Measurements from ENCODE around the gene YJU2. TPM values are rescaled to one million over a fixed set of nuclear protein-coding genes. Genes with fewer than 3 reads are reported as not detected.

Gene YJU2
- 10 to 100 TPM; 22.8 to 31.0 (median 29.0) TPM for polyA plus RNA-seq
- long read RNA-seq, donor 1 = 0 reads
- long read RNA-seq, donor 2, partial matches to known transcripts = 12 of 19 reads
- long read RNA-seq, donor 2, other reads (novel, unspliced or antisense) = 6 of 19 reads
- long read RNA-seq, donor 3, partial matches to known transcripts = 15 of 27 reads
- long read RNA-seq, donor 3, other reads (novel, unspliced or antisense) = 9 of 27 reads
- long read RNA-seq, donor 4 = 0 reads
- long read RNA-seq, donor 5, partial matches to known transcripts = 0 of 2 reads
- long read RNA-seq, donor 5, other reads (novel, unspliced or antisense) = 0 of 2 reads
- long read RNA-seq, donor 6, partial matches to known transcripts = 0 of 3 reads
- long read RNA-seq, donor 6, other reads (novel, unspliced or antisense) = 0 of 3 reads
- long read RNA-seq, donor 7, transcript YJU2-201 (8 exons, 1,434 nt) = major isoform, 9 of 9 reads
- long read RNA-seq, donor 7, partial matches to known transcripts = 0 of 9 reads
- long read RNA-seq, donor 7, other reads (novel, unspliced or antisense) = 0 of 9 reads
- long read RNA-seq, donor 8, partial matches to known transcripts = 0 of 2 reads
- long read RNA-seq, donor 8, other reads (novel, unspliced or antisense) = 0 of 2 reads
- long read RNA-seq, donor 9, partial matches to known transcripts = 0 of 4 reads
- long read RNA-seq, donor 9, other reads (novel, unspliced or antisense) = 0 of 4 reads
- long read RNA-seq, donor 10, transcript YJU2-201 (8 exons, 1,434 nt) = major isoform, 8 of 146 reads
- long read RNA-seq, donor 10, partial matches to known transcripts = 116 of 146 reads
- long read RNA-seq, donor 10, other reads (novel, unspliced or antisense) = 22 of 146 reads

GRCh38 chr19:4246767-4247593 is at the start of gene YJU2:
Gene YJU2, plus strand, starts transcription at chr19:4247080. Its CDS starts 67 bp downstream, at chr19:4247147.
- H3K27ac ChIP-seq (ENCODE audit: low read depth in 1 of 3, low read length in 2 of 3) = peak within 1 kb of the TSS; percentile 95 to 99 (median 95)
- H3K4me1 ChIP-seq (ENCODE audit: control insufficient read depth in 3 of 3, insufficient read depth in 2 of 3, low read depth in 1 of 3, low read length in 2 of 3) = peaks cover 0 to 7% (median 0%) of the 10 kb centered on the region in 3 donors
- peaks cover 0 to under 1% of the 10 kb centered on the region in 2 donors for H3K9me3 ChIP-seq (ENCODE audit: control insufficient read depth in 2 of 2, insufficient read depth in 1 of 2, low read depth in 1 of 2, low read length in 1 of 2)
- peak within 1 kb of the TSS; percentile 51 to 71 (median 61) for H3K4me3 ChIP-seq (ENCODE audit: low read depth in 1 of 3, low read length in 3 of 3)
- 0 to 1% (median 1%) methylated on average over 41 to 45 of the region's 45 CpGs for WGBS, 3 donors
- DNase-seq (peak; percentile 100), FAIRE-seq (no peak)
- H3K27me3 ChIP-seq (ENCODE audit: control insufficient read depth in 3 of 3, insufficient read depth in 3 of 3, low read length in 3 of 3) = no peaks in the 10 kb centered on the region
- peaks cover 6 to 38% (median 7%) of the 10 kb centered on the region in 3 donors for H3K36me3 ChIP-seq (ENCODE audit: control insufficient read depth in 3 of 3, insufficient read depth in 2 of 3, low read depth in 1 of 3, low read length in 3 of 3)

- FAIRE-seq = no peak
- Histone ChIP-seq H3K27ac (ENCODE audit: low read depth in 1 of 3, low read length in 2 of 3) (no peak overlapping the region), H3K9me3 (ENCODE audit: control insufficient read depth in 2 of 2, insufficient read depth in 1 of 2, low read depth in 1 of 2, low read length in 1 of 2) (peaks cover 0 to 4% of the 10 kb centered on the region in 2 donors), H3K36me3 (ENCODE audit: control insufficient read depth in 3 of 3, insufficient read depth in 2 of 3, low read depth in 1 of 3, low read length in 3 of 3) (no peaks in the 10 kb centered on the region), H3K27me3 (ENCODE audit: control insufficient read depth in 3 of 3, insufficient read depth in 3 of 3, low read length in 3 of 3) (peaks cover 0 to 56% (median 30%) of the 10 kb centered on the region in 3 donors), H3K4me3 (ENCODE audit: low read depth in 1 of 3, low read length in 3 of 3) (no peak overlapping the region), H3K4me1 (ENCODE audit: control insufficient read depth in 3 of 3, insufficient read depth in 2 of 3, low read depth in 1 of 3, low read length in 2 of 3) (no peaks in the 10 kb centered on the region)
- 86 to 87% (median 86%) methylated on average over 5 of the region's 5 CpGs for WGBS, 3 donors
- DNase-seq = no peak
Measured at GRCh38 chr19:4197228-4197624, 49.7 kb upstream of the YJU2 start.

GRCh38 chr19:4197625-4198466 is 49.0 kb upstream of the YJU2 start:
- DNase-seq (no peak), FAIRE-seq (no peak)
- no peaks in the 10 kb centered on the region for H3K36me3 ChIP-seq (ENCODE audit: control insufficient read depth in 3 of 3, insufficient read depth in 2 of 3, low read depth in 1 of 3, low read length in 3 of 3)
- no peak overlapping the region for H3K27ac ChIP-seq (ENCODE audit: low read depth in 1 of 3, low read length in 2 of 3)
- H3K27me3 ChIP-seq (ENCODE audit: control insufficient read depth in 3 of 3, insufficient read depth in 3 of 3, low read length in 3 of 3) = peaks cover 0 to 56% (median 30%) of the 10 kb centered on the region in 3 donors
- no peak overlapping the region for H3K4me3 ChIP-seq (ENCODE audit: low read depth in 1 of 3, low read length in 3 of 3)
- no peaks in the 10 kb centered on the region for H3K4me1 ChIP-seq (ENCODE audit: control insufficient read depth in 3 of 3, insufficient read depth in 2 of 3, low read depth in 1 of 3, low read length in 2 of 3)
- H3K9me3 ChIP-seq (ENCODE audit: control insufficient read depth in 2 of 2, insufficient read depth in 1 of 2, low read depth in 1 of 2, low read length in 1 of 2) = peaks cover 0 to 4% of the 10 kb centered on the region in 2 donors
- WGBS, 3 donors = 14 to 38% (median 28%) methylated on average over 33 to 70 of the region's 70 CpGs

- FAIRE-seq (no peak), DNase-seq (no peak)
- H3K36me3 ChIP-seq (ENCODE audit: control insufficient read depth in 3 of 3, insufficient read depth in 2 of 3, low read depth in 1 of 3, low read length in 3 of 3) = no peaks in the 10 kb centered on the region
- no peaks in the 10 kb centered on the region for H3K4me1 ChIP-seq (ENCODE audit: control insufficient read depth in 3 of 3, insufficient read depth in 2 of 3, low read depth in 1 of 3, low read length in 2 of 3)
- no peak overlapping the region for H3K27ac ChIP-seq (ENCODE audit: low read depth in 1 of 3, low read length in 2 of 3)
- peaks cover 0 to 56% (median 30%) of the 10 kb centered on the region in 3 donors for H3K27me3 ChIP-seq (ENCODE audit: control insufficient read depth in 3 of 3, insufficient read depth in 3 of 3, low read length in 3 of 3)
- H3K9me3 ChIP-seq (ENCODE audit: control insufficient read depth in 2 of 2, insufficient read depth in 1 of 2, low read depth in 1 of 2, low read length in 1 of 2) = peaks cover 0 to 4% of the 10 kb centered on the region in 2 donors
- WGBS, 3 donors = 8 to 19% (median 11%) methylated on average over 10 to 28 of the region's 28 CpGs
- H3K4me3 ChIP-seq (ENCODE audit: low read depth in 1 of 3, low read length in 3 of 3) = no peak overlapping the region
Measured at GRCh38 chr19:4198467-4199126, 48.3 kb upstream of the YJU2 start.

- H3K27me3 ChIP-seq (ENCODE audit: control insufficient read depth in 3 of 3, insufficient read depth in 3 of 3, low read length in 3 of 3) = peaks cover 0 to 46% (median 25%) of the 10 kb centered on the region in 3 donors
- peaks cover 0 to 4% of the 10 kb centered on the region in 2 donors for H3K9me3 ChIP-seq (ENCODE audit: control insufficient read depth in 2 of 2, insufficient read depth in 1 of 2, low read depth in 1 of 2, low read length in 1 of 2)
- H3K4me1 ChIP-seq (ENCODE audit: control insufficient read depth in 3 of 3, insufficient read depth in 2 of 3, low read depth in 1 of 3, low read length in 2 of 3) = peaks cover 0 to 2% (median 0%) of the 10 kb centered on the region in 3 donors
- FAIRE-seq (no peak), DNase-seq (peak in 1 of 2 donors; percentile 50)
- no peak overlapping the region for H3K4me3 ChIP-seq (ENCODE audit: low read depth in 1 of 3, low read length in 3 of 3)
- 27 to 67% (median 56%) methylated on average over 32 to 33 of the region's 33 CpGs for WGBS, 3 donors
- no peak overlapping the region for H3K27ac ChIP-seq (ENCODE audit: low read depth in 1 of 3, low read length in 2 of 3)
- H3K36me3 ChIP-seq (ENCODE audit: control insufficient read depth in 3 of 3, insufficient read depth in 2 of 3, low read depth in 1 of 3, low read length in 3 of 3) = no peaks in the 10 kb centered on the region
Measured at GRCh38 chr19:4199699-4200293, 47.1 kb upstream of the YJU2 start.

- Histone ChIP-seq H3K4me1 (ENCODE audit: control insufficient read depth in 3 of 3, insufficient read depth in 2 of 3, low read depth in 1 of 3, low read length in 2 of 3) (peaks cover 0 to 2% (median 0%) of the 10 kb centered on the region in 3 donors), H3K9me3 (ENCODE audit: control insufficient read depth in 2 of 2, insufficient read depth in 1 of 2, low read depth in 1 of 2, low read length in 1 of 2) (peaks cover 0 to 4% of the 10 kb centered on the region in 2 donors), H3K27ac (ENCODE audit: low read depth in 1 of 3, low read length in 2 of 3) (no peak overlapping the region), H3K36me3 (ENCODE audit: control insufficient read depth in 3 of 3, insufficient read depth in 2 of 3, low read depth in 1 of 3, low read length in 3 of 3) (no peaks in the 10 kb centered on the region), H3K27me3 (ENCODE audit: control insufficient read depth in 3 of 3, insufficient read depth in 3 of 3, low read length in 3 of 3) (peaks cover 0 to 41% (median 23%) of the 10 kb centered on the region in 3 donors), H3K4me3 (ENCODE audit: low read depth in 1 of 3, low read length in 3 of 3) (no peak overlapping the region)
- 56 to 85% (median 82%) methylated on average over 2 of the region's 2 CpGs for WGBS, 3 donors
- no peak for DNase-seq
- FAIRE-seq = no peak
Measured at GRCh38 chr19:4200940-4201542, 45.8 kb upstream of the YJU2 start.

Data from small intestine (tissue), 16 donors.